GM21528 (cell line): ENCODE results near the gene ZBED4.
"Not testable (repeated sequence)": the region's sequence is repeated elsewhere in the genome, so short reads cannot be mapped to it uniquely, and the experiment has no call there.

Experiments used
- ATAC-seq: cut with Tn5 transposase; IDR thresholded peaks from one replicate; pipeline ENCODE4 v1.9.1; 2021; ENCODE audit warnings: mild to moderate bottlenecking, moderate library complexity; ENCODE audit not compliant: unreplicated experiment, low FRiP score

The ZBED4 gene

GRCh38 chr22:49826603-49827270, 26.9 kb upstream of the ZBED4 start:
- no peak for ATAC-seq

GRCh38 chr22:49827271-49827852, 26.3 kb upstream of the ZBED4 start:
- no peak for ATAC-seq

DNA sequence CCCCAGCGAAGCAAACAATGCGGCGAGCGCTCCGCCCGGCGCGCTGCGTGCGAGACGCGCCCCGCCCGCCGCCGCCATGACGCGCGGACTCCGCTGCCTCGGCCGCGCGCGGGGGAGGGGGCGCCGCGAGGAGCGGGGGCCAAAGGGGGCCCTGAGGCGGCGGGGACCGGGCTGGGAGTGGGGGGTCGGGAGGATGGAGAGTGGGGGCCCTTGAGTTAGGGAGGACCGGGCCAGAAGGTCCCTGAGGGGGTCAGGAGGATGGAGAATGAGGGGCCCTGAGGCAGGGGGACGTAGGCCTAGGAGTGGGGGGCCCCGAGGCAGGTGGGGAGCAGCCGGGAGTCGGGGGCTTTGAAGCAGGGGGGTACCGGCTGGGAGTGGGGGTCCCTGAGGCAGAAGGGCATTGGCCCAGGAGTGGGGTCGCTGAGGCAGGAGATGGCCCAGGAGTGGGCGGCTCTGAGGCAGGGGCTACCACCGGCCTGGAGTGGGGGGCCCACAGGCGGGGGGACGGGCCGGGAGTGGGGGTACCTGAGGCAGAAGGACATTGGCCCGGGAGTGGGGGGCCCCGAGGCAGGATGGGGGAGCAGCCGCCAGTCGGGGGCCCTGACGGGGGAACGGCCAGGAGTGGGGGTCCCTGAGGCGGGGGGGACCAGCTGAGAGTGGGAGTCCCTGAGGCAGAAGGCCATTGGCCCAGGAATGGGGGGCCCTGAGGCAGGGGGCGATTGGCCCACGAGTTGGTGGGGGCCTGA, 25.6 kb upstream of the ZBED4 start, which contains the start of gene BRD1:
Gene BRD1, minus strand, starts transcription at position 21 of the 746 bp plus-strand sequence. CDS start 3,556 bp downstream, outside the sequence.
- no peak for ATAC-seq

- ATAC-seq, result no peak
These were observed 25.1 kb upstream of the ZBED4 start for GRCh38 chr22:49828599-49828965.

- no peak for ATAC-seq
These were observed 24.4 kb upstream of the ZBED4 start for GRCh38 chr22:49829044-49829853.

DNA sequence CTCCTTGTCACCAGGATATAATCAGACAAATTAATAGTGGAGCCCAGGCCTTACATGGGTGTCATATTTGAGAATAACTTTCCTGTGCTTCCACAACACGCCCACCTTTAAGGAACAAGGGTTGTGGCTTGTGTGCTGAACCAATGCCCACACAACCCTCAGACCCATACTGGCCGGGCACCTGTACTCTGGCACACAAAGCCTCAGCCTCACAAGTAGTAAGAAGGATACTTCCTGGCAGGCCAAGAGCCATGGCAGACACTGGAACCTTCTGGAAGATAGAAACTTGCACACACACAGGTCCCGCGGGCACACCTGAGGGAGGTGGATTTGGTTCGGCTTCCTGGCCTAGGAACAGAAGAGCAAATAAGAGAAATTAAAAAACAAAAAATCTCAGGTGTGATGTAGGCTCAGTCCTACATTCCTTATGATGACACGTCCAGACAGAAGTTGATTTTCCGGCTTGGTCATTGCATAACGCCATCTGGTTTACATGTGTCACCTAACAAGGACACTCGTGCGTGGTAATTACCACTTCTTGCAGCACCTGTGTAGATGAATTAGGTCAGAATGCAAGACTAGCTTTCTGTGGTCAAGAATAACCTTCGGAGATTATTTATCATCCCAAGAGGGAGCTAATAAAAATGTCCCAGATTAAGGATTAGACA, 20.2 kb upstream of the ZBED4 start:
- no peak for ATAC-seq

DNA sequence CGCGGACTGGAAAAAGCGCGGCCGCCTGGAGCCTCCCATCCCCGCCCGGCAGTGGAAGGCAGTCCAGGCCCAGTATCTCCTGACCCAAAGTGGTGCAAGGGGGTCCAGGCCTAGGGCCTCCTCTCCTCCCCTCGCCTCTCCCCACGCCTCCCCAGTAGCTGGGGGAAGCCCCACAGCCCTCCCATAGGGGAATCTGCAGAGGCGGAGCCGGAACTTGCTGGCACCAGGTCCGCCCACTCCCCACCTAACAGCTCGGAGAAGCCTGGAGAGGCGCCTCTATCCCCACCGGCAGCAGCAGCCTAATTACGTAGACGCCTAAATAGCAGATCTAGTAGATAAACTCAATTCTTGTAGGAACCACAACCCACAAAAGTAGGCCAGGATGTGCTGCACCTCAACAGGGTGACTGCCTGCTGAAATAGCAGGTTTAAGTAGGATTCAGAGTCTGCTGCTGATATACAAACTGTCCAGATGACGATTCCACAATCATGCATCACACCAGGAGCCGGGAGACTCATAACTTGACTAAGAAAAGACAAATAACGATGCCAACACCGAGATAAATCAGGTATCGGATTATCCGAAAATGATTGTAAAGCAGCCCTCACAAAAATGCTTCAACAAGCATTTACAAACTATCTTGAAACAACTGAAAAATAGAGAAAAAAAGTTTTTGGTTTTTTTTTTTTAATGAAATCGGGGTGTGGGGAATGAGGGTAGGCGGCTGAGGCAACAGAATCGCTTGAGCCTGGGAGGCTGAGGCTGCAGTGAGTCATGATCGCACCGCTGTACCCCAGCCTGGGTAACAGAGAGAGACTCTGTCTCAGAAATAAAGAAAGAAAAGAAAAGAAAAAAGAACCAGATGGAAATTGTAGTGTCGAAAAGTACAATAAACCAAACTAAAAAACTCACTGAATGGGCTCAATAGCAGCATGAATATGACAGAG, 14.6 kb upstream of the ZBED4 start:
- no peak for ATAC-seq

DNA sequence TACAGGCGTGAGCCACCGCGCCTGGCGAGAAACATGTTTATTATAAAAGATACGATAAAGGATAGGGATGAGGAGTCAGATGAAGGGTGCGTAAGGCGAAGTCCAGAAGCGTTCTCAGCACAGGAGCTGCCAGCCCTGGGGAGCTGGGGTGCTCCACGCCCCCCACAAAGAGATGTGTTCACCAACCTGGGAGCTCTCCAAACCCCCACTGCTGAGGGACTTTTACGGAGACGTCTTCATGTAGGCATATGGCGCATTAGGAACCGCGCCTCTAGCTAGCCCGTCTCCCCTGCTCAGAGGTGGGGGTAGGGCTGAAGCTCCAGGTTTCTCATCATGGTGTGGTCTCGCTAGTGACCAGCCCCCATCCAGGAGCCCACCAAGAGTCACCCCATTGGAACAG, 8.4 kb upstream of the ZBED4 start:
- no peak for ATAC-seq

- no peak for ATAC-seq
These were observed 7.8 kb upstream of the ZBED4 start for GRCh38 chr22:49845666-49846459.

GRCh38 chr22:49847751-49848689, 5.6 kb upstream of the ZBED4 start:
- no peak for ATAC-seq

- ATAC-seq, result no peak
These were observed 4.9 kb upstream of the ZBED4 start for GRCh38 chr22:49848690-49849160.

GRCh38 chr22:49849161-49850020, 4.3 kb upstream of the ZBED4 start:
- no peak for ATAC-seq

DNA sequence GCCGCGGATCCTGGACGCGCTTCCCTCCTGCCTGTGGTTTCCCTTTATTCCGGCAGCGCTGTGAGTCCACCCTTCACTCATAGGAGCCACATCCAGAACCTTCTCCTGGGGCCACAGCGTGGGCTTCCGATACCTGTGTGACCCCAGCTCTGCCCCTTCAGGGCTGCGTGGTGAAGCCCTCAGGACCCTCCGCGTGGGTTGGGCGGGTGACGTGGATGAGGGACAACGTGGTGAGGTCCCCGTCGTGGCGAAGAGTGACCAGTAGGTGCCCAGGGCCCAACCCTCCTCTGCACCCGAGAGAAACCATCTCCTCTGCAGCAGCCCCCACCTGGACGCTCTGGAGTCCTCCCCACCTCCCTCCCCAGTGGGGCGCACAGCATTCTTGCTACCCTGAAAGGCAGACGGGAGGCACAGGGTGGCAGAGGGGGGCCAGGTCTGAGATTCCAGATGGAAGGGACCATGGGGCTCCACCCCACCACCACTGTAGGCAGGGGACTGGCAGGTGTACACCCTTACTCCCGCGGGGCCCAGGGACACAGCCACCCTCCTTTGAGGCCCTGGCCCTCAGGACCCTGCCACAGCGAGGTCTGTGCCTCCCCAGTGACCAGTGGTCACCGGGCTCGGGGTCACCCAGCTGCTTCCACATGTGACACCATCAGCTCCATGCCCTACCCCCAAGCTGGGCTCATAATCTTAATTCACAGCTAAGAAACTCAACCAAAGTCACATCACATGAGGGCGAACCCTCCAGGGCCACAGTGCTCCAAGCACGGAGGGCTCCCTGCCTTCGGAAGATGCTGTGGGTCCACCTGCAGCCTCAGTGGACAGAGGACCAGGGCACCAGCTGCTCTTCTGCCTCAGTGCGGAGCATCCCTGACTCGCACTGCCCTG, 3.4 kb upstream of the ZBED4 start:
- ATAC-seq, result no peak

DNA sequence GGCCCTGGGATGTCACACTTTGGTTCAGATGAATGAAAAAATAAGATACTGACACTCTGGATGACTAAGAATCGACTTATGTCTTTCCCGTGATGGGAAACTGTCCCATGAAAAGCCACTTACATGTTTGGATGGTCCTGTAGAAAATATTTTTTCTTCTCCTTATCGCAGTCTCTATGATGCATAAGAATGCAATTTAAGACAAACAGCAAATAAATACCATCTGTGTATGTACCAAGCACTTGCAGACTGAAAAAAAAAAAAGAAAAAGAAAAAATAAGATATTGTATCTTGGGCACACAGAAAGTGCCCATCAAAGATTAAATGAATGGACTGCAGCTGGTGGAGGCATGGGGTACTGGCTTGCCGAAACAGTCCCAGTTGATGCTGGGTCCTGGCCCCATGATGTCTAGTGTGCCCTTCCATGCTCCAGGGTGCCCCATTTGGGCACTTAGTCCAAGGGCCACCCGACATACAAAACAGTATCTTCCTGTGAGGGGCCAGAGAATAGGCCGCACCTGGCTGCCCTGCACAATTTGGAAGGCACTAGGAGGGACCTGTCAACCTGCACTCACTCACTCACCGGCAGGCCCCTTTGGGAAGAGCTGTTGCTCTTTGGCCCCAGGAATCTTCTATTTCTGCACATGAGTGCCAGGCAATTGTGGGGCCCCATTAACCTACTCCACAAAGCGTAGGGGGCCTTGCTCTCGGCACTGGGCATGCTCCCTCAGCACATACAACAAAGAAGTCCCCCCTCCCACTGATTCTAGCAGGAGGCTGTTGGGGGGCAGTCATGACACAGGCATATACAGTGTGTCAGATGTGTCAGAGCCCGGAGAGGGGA, 2.5 kb upstream of the ZBED4 start:
- no peak for ATAC-seq

GRCh38 chr22:49852568-49852897, 1.1 kb upstream of the ZBED4 start:
- not testable (repeated sequence) for ATAC-seq
